SK-N-DZ (cell line): ENCODE measurements around the gene CUEDC1.

Source experiments
- DNase-seq: peaks from one replicate; pipeline ENCODE4 v3.0.0-alpha.2; 2015; ENCODE audit warnings: low spot score

Gene CUEDC1

DNA sequence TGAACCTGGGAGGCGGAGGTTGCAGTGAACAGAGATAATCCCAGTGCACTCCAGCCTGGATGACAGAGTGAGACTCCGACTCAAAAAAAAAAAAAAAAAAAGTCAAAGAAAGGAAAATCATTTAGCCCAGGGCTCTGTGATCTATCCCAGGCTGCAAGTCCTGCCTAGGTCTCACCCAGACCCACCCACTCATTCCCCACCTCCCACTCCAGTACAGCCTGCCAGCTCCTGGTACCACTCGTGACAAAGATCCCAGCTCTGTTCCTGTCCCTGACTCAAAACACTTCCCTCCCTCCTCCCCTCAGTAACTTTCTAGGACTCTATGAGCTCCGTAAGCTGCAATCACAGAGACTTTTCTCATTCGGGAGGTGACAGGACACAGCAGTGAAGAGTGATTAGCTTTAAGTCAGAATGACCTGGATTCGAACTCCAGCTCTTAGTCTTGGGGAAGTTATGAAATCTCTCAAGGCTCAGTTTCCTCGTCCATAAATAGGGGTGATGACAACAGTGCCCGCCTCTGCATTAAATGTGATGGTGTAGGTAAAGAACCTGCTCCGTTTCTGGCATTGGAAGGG, 77.3 kb downstream of the CUEDC1 start:
- no peak for DNase-seq

DNA sequence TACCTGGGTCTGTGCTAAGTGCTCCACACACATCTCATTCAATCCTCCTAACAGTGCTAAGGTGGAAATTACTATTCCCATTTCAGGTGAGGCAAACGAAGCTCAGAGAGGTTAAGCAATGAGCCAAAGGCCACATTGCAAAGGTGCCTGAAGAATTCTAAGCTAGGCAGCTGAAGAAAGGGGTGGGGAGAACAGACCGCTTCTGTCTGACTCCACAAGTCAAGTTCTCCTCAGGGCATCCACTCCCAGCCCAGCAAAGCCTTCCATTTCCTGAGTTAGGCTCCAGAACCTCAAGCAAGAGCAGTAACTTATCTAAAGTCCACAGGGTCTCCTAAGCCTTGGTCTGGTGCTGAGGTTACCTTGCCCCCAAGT, 78.4 kb downstream of the CUEDC1 start:
- no peak for DNase-seq

DNA sequence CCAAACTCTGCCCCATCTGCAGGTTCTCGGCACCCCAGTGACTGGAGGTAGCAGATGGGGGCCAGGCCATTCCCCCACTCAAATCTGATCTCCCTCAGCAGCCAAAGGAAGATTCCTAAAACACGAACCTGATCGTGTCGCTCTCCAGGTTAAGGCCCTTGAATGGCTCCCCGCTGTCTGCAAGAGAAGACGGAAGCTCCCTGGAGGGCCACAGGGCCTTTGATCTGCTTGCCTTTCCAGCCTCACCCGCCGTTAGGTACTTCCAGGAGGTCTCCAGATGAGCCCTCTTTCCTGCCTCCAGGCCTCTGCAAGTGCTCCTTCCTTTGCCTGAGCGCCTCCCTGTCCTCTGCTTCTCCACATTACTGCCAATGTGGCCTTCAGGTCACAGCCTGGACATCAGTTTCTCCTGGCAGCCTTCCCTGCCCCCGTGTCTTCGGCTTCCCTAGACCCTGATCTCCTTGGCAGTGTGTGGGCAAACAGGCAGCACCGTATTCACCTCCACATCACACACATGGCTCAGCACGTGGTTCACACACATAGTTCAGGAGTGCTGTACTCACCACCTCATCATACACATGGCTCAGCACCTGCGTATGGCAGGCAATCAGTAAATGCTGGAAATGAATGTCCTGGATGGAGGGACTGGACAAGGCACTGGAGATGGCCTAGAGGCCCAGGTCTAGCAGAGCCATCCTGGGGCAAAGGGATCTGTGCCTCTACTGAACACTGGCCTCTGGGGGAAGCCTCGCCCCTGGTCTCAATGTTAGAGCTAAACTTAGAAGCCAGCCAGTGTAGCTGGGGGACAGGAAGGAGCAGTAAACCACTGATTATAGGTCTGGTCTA, 79.0 kb downstream of the CUEDC1 start:
- DNase-seq: no peak

DNA sequence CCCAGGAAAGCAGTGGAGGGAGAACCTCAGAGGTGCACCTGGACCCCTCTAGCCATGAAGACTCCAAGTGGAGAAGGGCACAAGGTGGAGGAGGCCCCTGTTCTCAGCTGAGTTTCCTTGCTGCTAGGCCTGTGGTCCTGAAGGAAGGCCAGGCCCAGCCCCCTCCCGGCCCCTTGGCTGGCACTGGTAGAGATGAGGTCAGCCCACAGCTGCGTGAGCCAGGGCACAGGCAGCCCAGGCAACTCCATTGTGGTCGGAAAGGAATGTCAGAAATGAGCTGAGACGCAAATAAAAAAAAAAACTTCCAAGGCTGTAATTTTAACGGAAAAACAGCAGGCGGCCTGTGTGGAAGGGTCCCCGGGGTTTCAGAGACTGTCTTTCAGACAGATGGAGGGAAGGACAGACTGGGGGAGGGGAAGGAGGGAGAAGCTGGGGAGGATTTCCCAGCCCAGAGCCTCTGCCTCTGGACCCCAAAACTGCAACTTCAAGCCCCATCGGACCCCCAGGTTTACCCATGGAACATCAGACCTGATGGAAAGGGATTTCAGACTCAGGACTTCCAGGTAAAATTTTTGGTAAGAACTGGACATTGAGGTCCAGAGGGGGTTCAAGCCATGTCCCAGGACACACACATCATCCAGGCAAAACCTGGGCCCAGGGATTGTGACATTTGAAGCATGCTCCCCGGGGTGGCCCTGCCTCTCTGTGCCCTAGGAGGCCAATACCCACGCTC, 79.8 kb downstream of the CUEDC1 start:
- peak; percentile 67 for DNase-seq

DNA sequence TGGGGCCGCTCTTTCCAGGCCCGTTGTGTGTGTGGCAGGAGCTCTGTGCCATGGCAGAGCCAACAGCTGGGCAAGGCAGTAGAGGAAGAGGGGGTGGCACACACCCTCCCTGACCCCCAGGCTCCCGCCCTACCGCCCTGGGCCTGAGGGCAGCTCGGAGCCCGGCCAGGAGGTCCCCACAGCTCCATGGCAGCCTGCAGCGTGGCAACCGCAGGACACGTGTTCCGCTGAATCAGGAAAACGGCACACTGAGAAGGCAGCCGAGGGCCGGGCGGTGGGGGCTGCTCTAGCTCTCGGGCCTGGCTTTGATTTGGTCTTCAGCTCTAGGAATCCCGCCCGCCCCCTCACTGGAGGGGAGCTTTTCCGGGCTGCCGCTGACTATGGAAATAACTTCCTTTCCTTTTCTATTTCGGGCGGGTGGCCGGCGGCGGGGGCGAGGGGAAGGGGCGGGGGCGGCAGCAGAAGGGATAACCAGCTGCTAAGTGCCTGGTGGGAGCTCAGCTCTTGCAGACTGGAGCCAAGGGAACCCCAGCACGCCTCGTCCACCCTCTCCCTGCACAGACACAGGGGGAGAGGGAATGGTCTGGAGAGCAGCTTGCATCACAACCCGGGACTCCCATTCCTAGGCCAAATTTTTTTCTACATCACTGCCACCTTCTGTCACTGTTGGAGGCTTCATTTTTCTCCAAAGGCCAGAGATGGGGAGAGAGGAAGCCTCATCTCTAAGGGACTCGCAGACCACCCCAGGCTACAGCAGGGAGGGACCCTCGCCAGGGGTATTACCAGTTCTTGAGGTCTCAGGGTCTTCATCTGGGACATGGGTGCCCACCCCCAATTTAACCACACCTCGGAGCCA, 80.5 kb downstream of the CUEDC1 start:
- DNase-seq: peak; percentile 69

DNA sequence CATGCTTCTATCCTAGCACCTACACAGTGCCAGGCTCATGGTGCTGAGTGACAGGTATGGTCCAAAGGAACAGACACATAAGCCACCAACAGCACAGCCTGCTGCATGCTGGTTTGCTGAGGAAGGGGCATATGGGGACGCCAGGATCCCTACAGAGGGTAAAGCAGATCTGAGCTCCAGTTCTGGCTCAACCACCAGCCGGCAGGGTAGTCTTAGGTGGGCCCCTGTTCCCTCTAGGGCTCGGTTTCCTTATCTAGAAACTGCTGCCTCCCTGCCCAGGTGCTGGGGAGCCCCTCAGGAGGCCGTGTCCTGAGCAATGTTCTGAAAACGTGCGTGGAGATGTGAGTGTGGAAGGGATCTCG, 81.2 kb downstream of the CUEDC1 start:
- no peak for DNase-seq

DNA sequence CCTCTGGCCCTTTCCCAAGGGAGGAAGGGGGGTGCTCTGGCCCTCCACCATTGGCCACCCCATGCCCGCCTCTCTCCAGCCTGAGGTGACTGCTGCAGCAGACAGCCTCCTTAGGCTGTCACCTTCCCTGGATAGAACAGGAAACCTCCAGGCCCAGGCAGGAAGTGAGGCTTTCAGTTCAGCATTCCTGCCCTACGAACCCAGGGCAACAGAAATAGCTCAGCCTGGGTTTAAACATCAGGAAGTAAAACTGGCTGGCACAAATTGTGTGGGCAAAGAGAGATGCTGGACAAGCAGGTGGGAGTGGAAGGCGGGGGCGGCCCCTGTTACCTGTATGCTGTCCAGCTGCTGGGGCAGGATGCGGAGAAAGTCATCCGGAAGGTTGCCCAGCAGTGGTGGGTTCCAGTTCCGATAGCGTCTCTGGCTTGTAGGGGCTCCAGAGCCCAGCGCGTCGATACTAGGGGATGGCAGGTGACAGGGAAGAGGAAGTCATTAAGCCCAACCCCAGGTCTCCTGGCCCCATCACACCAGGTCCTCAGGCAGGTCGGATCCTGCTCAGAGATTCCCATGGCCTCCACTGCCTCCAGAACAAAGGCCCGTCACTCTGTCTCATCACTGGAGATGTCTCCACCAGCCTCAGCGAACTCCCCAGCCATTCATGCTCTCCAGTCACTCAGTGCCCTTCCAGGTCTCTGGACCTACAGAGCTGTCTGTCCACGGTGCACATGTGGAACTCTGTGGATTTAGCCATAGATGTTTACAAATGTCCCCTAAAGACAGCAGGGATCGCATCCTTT, 81.8 kb downstream of the CUEDC1 start:
- no peak for DNase-seq

DNA sequence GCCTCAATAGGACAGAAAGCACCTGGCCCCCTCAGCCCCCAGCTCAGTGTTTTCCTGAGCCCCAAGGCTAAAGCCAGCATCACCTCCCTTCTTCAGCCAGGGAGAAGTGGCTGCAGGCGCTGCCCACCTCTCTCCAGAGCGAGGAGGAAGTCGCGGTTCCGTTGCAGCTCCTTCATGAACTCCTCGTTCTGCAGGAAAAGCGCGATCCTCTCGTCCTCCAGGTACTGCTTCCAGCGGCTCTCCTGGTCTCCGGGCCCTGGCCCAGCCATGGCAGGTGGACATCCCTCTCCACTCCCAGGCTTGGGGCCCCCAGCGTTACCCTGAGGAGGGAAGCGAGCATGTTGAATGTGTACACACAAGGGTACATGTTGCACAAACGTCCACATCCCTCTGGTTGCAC, 82.7 kb downstream of the CUEDC1 start:
- DNase-seq: no peak

DNA sequence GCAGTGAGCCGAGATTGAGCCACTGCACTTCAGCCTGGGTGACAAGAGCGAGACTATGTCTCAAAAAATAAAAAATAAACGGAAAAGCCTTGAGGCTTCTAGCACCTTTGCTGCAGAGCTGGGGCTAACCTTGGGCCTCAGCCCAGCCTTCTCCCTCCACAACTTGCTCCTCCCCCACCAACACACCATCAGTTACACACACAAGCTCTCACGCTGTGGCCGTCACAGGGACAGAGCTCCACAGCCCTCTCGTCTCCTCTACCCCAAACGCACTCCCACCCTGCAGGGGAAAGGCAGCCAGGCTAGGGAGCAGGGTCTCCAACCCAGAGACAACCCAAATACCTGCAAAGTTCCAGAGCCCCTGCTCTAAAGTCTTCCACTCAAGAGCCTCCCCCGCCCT, 83.3 kb downstream of the CUEDC1 start:
- no peak for DNase-seq

DNA sequence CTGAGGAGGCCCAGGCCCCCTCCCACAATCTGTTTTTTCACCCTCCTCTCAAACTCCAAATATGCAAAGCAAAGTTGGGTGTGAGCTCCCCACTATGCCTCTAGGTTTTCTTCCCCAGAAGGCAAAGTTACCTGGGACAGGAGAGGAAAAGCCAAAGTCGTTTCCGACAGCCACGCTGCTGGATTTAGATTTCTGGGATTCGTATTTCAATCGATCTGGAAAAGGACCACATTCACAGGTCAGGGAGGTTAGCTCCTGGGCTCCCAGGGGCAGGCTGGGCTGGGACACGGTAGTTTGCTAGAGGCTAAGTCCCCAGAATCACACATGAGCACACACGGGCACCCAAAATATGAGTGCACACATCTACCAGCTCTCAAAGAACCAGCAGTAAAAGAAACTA, 84.1 kb downstream of the CUEDC1 start:
- no peak for DNase-seq

DNA sequence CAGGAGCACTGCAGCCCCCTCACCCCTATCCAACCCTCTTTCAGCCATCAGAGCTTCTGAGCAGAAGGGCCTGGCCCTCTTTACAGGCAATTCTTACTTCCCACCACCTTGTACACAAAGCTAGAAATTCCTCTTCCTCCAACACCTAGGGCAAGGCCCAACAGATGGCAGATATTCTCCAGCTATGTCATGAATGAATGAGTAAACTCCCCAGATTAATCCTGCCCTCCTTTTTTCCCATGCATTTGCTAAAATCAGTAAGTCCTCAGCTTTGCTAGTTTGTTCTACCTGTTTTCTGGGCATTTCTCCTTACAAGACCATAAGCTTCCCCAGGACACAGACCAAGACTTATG, 85.0 kb downstream of the CUEDC1 start:
- no peak for DNase-seq

DNA sequence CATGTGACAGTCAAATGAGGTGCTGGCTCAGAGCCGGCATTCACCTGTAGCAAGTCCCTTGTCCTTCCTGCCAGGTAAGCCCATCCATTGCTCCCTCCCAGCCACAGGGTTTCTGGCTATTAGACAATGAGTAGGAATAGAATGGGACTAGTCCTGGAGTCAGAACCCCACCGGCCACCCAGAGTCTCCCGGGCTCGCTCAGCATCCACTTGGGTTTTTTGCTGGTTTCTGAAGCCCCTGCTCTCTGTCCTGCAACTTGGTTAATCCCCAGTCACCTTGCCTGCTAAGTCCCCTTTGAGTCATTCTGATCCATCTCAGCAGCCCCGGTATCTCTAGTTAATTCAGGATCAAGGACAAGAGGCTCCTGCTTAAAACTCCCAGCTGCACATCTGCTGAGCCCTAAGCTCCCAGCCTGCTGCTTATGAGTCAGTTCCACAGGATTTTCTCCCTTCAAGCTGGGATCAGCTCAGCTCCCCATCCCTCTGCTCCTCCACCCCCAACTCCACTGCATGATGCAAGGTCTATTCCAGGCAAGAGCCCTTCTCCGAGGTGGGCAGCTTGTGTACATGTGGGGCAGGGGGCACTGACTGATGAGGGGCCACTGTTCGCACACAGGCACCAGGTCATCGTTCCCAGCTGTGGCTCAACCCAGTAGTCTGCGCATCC, 85.5 kb downstream of the CUEDC1 start:
- DNase-seq: no peak

DNA sequence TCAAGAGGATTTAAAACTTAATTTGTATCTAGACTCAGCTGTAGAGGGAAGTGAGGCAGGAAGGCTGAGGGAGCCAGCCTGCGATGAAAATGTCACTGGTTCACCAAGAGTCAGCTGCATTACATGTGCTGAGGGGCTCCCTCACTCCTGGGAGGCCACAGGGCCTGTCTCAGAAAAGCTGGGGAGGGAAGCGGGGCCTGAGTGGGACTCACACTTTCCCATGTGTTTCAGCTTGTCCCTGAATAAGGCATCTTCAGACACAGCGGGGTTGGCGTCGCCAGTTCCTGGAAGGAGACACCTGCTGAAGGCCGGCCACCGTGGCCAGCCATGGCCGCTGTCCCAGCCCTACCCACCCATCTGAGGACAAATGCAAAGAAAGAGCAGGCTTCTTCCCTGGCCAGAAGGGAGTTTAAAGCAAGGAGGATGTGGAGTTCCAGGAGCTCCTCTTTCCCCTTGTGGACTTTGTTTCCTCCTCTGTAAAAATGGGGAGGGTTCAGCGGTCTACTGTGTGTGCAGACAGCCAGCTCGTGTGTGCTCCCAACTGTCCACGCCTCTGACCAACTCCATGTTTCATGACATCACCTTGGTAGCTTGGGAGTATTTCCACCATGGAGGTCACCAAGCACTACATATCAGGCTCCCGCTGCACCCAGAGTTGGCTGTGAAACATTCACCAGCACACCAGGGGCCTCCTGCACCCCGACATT, 86.1 kb downstream of the CUEDC1 start:
- no peak for DNase-seq

DNA sequence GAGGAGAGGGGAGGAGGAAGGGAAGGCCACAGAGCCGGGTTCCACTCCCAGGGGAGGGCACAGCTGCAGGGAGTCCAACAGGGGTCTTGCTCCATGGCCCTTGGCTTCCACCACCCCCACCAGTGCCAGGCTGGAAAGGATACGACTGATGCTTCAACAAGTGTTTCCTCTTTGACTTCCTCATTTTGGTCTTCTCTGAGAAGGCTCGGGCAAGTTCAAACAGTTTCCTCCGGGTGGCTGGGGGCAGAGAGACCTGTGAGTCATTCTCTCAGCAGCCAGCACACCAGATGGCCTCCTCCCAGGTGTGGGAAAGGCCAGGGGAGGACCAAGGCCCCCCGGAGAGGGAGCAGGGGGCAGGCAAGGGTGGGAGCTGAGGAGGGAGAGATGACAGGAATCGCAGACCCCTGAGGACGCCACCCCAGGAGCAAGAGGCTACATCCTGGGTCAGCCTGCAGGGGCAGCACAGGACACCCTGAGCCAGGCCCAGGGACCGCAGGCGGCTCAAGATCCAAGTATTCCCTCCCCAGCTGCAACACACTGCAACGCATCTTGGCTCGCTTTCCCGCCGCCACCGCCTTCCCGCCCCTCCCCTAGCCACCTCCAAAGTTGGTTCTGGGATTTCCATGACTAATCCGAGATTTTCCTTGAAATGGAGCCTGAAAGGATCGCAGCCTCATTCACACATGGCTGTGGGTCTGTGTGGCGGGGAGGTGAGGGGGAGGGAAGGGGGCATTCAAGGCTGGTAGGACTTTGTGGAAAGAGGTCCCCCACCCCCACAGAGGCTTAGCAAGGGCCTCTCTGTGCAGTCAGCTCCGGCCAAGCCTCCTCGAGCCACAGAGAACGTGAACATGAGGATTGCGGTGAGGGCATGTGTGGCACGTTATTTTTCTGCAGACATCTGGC, 87.0 kb downstream of the CUEDC1 start:
- peak; percentile 87 for DNase-seq

DNA sequence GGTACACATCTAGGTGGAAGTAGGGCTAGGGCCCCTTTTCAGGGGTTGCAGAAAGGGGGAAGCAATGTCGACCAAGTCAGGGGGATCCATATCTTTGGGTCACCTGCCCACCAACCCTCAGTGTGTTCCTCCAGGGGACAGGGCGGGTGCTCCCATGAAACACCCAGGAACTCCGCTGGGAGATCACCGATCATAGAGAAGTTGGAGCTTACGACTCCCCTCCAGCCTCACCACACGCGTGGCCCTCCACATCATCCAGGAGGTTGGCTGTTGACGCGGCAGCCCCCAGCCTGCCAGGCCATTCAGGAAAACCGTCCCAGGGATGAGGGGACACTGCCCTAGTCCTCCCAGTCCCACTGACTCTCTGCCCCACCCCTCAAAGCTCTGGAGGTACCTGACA, 88.1 kb downstream of the CUEDC1 start:
- no peak for DNase-seq

DNA sequence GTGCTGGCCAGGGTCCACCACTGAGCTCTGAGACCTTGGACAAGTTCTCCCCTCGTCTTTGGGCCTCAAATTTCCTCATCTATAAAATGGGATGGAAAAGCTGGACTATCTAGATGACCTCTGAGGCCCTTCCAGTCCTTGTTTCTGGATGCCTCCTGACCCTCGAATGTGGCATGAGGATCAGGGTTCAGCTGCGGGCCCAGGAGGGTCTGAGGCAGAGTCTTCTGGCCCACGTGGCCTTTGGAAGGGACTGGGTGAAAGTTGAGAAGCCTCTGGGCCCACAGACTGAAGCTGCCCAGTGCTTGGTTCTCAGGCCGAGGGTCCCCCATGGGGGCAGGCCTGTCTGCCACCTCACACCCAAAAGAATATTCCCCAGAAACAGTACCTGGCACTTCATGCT, 88.5 kb downstream of the CUEDC1 start:
- no peak for DNase-seq

DNA sequence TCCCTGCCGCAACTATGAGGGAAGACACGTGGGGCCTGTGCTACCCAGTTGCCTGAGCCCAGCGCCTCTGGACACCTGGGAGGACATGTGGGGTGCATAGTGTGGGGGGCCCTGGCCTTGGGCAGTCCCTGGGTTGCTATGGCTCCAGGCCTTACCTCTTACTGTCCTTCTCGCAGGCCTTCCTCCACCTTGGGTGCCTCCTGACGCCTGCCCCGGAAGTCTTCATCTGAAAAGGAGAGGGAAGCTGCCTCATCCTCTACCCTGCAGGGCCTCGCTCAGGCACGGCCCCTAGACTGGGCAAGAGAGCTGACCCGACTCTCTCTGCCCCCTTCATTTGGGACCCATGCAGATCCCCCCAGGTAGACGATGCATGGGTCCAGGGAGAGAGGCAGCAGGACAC, 88.9 kb downstream of the CUEDC1 start:
- no peak for DNase-seq

DNA sequence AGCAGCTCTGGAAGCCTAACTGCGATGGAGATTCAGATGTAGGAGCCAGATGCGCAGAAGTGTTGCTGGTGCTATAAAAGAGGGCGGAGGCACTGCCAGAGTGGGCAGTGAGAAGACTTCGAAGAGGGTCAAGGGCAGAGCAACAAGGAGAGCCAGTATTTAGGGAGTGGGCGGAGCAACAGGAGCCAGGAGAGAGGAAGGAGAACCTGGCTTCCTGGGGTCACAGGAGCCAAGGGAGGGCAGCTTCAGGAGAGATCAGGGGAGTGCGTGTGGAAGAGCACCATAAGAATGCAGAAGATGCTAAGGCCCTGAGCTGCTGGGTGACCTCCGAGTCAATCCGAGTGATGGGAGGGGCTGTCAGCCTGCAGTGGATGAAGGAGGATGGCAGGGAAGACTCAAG, 90.9 kb downstream of the CUEDC1 start:
- DNase-seq: no peak
